Suprapubic skin (tissue), 4 donors: ENCODE data around the gene MAN1C1.

Experiments
- CTCF ChIP-seq, 2 donors: fragments of 200-600 bp in 1 of 2; fragments of 450-650 bp in 1 of 2; sonication (generic) in 1 of 2; IDR thresholded peaks; one replicate each; pipeline ENCODE4 v1.5.1; 2016 to 2019; ENCODE audit warnings: antibody characterized with exemption in 2 of 2, mild to moderate bottlenecking in 1 of 2, moderate library complexity in 1 of 2
- EP300 ChIP-seq: sonication (generic); formaldehyde crosslinking; IDR thresholded peaks from one replicate; pipeline ENCODE4 v1.6.1; 2017; ENCODE audit warnings: antibody characterized with exemption
- POLR2AphosphoS5 ChIP-seq, 3 donors: sonication (generic); formaldehyde crosslinking; IDR thresholded peaks; one replicate each; pipeline ENCODE4 v1.6.1; 2017; ENCODE audit warnings: antibody characterized with exemption in 3 of 3

DNA sequence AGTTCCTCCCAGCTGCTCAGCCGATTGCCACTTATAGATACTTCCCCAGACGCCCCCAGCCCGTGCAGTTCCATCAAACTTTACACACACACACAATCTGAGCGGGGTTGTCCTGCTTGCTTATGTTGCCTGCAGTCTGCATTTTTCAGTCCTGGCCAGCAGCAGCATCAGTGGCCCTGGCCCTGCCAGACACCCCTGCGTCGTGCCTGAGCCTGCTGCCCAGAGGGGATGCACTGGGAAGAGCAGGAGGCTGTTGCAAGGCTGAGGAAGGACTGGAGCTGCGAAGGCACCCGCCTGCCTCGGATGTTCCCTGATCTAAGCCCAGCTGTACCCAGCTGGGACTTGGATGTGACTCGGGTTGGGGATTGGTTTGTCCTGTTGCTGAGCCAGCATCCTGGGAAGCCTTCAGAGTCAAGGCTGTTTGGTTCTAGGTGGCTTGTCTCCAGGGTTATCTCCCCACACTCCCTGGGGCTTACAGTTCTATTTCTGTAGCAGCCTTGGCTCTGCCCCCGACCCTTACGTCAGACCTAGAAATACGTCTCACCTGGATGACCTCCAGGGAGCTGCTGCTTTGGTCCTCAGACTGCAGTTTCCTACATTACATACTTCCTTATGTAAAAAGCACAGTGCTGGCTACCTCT, 42.3 kb downstream of the MAN1C1 start:
- no peak for TF ChIP-seq EP300
- TF ChIP-seq CTCF (IDR thresholded peaks at IDR 0.05) = no peak
- TF ChIP-seq POLR2AphosphoS5 (IDR thresholded peaks at IDR 0.05) = no peak
